Hepatocyte (in vitro differentiated cells): ENCODE measurements around the gene ITPR1.

ENCODE experiments used
- CTCF ChIP-seq: fragments of 200-600 bp; sonication (generic); IDR thresholded peaks from 2 replicates; pipeline ENCODE4 v1.5.1; 2016; ENCODE audit warnings: antibody characterized with exemption, mild to moderate bottlenecking; ENCODE audit not compliant: poor library complexity
- EZH2 ChIP-seq: fragments of 200-600 bp; sonication (generic); IDR thresholded peaks from 2 replicates; pipeline ENCODE4 v1.6.1; 2016; ENCODE audit warnings: antibody characterized with exemption, mild to moderate bottlenecking, borderline replicate concordance
- EZH2phosphoT487 ChIP-seq: fragments of 200-600 bp; sonication (generic); IDR thresholded peaks from one replicate; pipeline ENCODE4 v1.6.1; 2018; ENCODE audit warnings: antibody characterized with exemption, mild to moderate bottlenecking, low read depth, moderate library complexity; ENCODE audit not compliant: unreplicated experiment, severe bottlenecking

GRCh38 chr3:4531478-4532025 lies 38.4 kb downstream of the ITPR1 start:
- no peak for TF ChIP-seq CTCF
- no peak for TF ChIP-seq EZH2
- no peak for TF ChIP-seq EZH2phosphoT487
